Keratinocyte (primary cell): ENCODE measurements around the gene LOC128125822. TPM values are rescaled to one million over a fixed set of nuclear protein-coding genes. Genes with fewer than 3 reads are reported as not detected.

Experiments
- DNase-seq: peaks from one replicate; pipeline ENCODE4 v3.0.0-alpha.2; 2011; ENCODE audit warnings: low read depth, missing footprints, low spot score
- FAIRE-seq: peaks from 2 replicates; lab custom pipeline; 2011; peaks lifted over from hg19 to GRCh38; lab: Jason Lieb, UNC
- H2AFZ ChIP-seq: 2 replicates; pipeline ENCODE4 v1.6.0; 2012; ENCODE audit warnings: low read length, control low read depth, inconsistent platforms; ENCODE audit not compliant: control insufficient read depth
- H3K27ac ChIP-seq: 2 replicates; pipeline ENCODE4 v1.5.1; 2011; ENCODE audit warnings: low read length; ENCODE audit not compliant: control insufficient read depth, insufficient read depth
- H3K27me3 ChIP-seq: 3 replicates; pipeline ENCODE4 v1.6.0; 2011; ENCODE audit warnings: low read length; ENCODE audit not compliant: control insufficient read depth, insufficient read depth; ENCODE audit errors: extremely low read depth
- H3K36me3 ChIP-seq, 2 experiments: 2 replicates in 1 of 2; 3 replicates in 1 of 2; pipeline ENCODE4 v1.5.1; 2011; ENCODE audit warnings: low read length in 2 of 2, mild to moderate bottlenecking in 1 of 2; ENCODE audit not compliant: control insufficient read depth in 2 of 2, insufficient read depth in 2 of 2; ENCODE audit errors: extremely low read depth in 1 of 2
- H3K4me1 ChIP-seq: 3 replicates; pipeline ENCODE4 v1.5.1; 2011; ENCODE audit warnings: low read length; ENCODE audit not compliant: control insufficient read depth, insufficient read depth; ENCODE audit errors: extremely low read depth
- H3K4me2 ChIP-seq: 3 replicates; pipeline ENCODE4 v1.6.0; 2011; ENCODE audit warnings: low read depth, low read length; ENCODE audit not compliant: control insufficient read depth, insufficient read depth; ENCODE audit errors: extremely low read depth
- H3K4me3 ChIP-seq, 3 experiments: fragments of 200-600 bp in 1 of 3; sonication (generic) in 1 of 3; 2 replicates in 2 of 3; 3 replicates in 1 of 3; pipeline ENCODE4 v1.5.1; 2011 to 2016; ENCODE audit warnings: low read length in 3 of 3, mild to moderate bottlenecking in 3 of 3, control low read depth in 2 of 3, inconsistent platforms in 1 of 3, low read depth in 1 of 3, mixed read lengths in 1 of 3, mixed run types in 1 of 3, moderate library complexity in 1 of 3; ENCODE audit not compliant: control insufficient read depth in 2 of 3, insufficient read depth in 2 of 3; ENCODE audit errors: extremely low read depth in 1 of 3
- H3K79me2 ChIP-seq: 2 replicates; pipeline ENCODE4 v1.6.0; 2012; ENCODE audit warnings: low read length; ENCODE audit not compliant: control insufficient read depth, insufficient read depth
- H3K9ac ChIP-seq: 3 replicates; pipeline ENCODE4 v1.6.0; 2011; ENCODE audit warnings: low read length; ENCODE audit not compliant: control insufficient read depth, insufficient read depth; ENCODE audit errors: extremely low read depth
- H3K9me1 ChIP-seq: 3 replicates; pipeline ENCODE4 v1.6.0; 2011; ENCODE audit warnings: low read length; ENCODE audit not compliant: control insufficient read depth, insufficient read depth; ENCODE audit errors: extremely low read depth
- H3K9me3 ChIP-seq: 2 replicates; pipeline ENCODE4 v1.5.1; 2012; ENCODE audit warnings: low read depth, low read length; ENCODE audit not compliant: control insufficient read depth
- H4K20me1 ChIP-seq: 3 replicates; pipeline ENCODE4 v1.6.0; 2011; ENCODE audit warnings: low read length; ENCODE audit not compliant: control insufficient read depth, insufficient read depth; ENCODE audit errors: extremely low read depth
- CTCF ChIP-seq, 3 experiments: IDR thresholded peaks in 1 of 3; conservative IDR thresholded peaks in 1 of 3; optimal IDR thresholded peaks in 1 of 3; 2 replicates in 2 of 3; 3 replicates in 1 of 3; pipeline versions ENCODE3 to v1.5.1; 2011; ENCODE audit warnings: low read length in 3 of 3, mild to moderate bottlenecking in 3 of 3, moderate library complexity in 2 of 3, control low read depth in 1 of 3, inconsistent platforms in 1 of 3; ENCODE audit not compliant: insufficient read depth in 2 of 3; ENCODE audit errors: extremely low read depth in 1 of 3
- EZH2 ChIP-seq: IDR thresholded peaks from one replicate; pipeline ENCODE4 v1.6.1; 2012; ENCODE audit warnings: inconsistent platforms, mild to moderate bottlenecking, low read length, moderate library complexity
- dilution Hi-C: fragments of 300-500 bp; cut with MboI; formaldehyde crosslinking; loops from one replicate; pipeline ENCODE4 v1.7.0; 2020; ENCODE audit warnings: low sequenced_read_pairs; ENCODE audit not compliant: extremely low pct_ligation_motif_present
- polyA plus RNA-seq, 5 experiments: library from polyadenylated mRNA; depleted of rRNA in 3 of 5; stranded (reverse) in 3 of 5; stranded (forward) in 1 of 5; unstranded in 1 of 5; fragments of >200 nt; gene quantifications; 1 replicate in 1 of 5; 2 replicates in 3 of 5; 3 replicates in 1 of 5; pipeline versions ENCODE4 v1.2.1 to v1.2.3, GENCODE V29; 2011 to 2012; ENCODE audit warnings: missing spikeins in 2 of 5, low read depth in 1 of 5, low replicate concordance in 1 of 5
- small RNA-seq, 3 experiments: library from RNA; depleted of rRNA; stranded (forward); fragments of <200 nt; gene quantifications; one replicate each; pipeline ENCODE3, GENCODE V24; 2012; ENCODE audit warnings: low read depth in 3 of 3, low replicate concordance in 1 of 3; ENCODE audit not compliant: insufficient read length in 3 of 3

The LOC128125822 gene

GRCh38 chr6:63615590-63615989 lies 43.3 kb downstream of the LOC128125822 start:
- Histone ChIP-seq H2AFZ (no peak overlapping the region), H3K4me1 (no peaks in the 10 kb centered on the region), H3K79me2 (no peaks in the 10 kb centered on the region), H3K4me2 (no peak overlapping the region), H3K9me1 (no peaks in the 10 kb centered on the region), H3K4me3 (no peak overlapping the region), H3K36me3 (no peaks in the 10 kb centered on the region), H3K27me3 (no peaks in the 10 kb centered on the region), H4K20me1 (no peaks in the 10 kb centered on the region), H3K9ac (no peak overlapping the region), H3K27ac (no peak overlapping the region), H3K9me3 (no peaks in the 10 kb centered on the region)
- dilution Hi-C loops: no loop called here
- FAIRE-seq (no peak), DNase-seq (no peak)
- no peak for TF ChIP-seq EZH2
- TF ChIP-seq CTCF (optimal IDR thresholded peaks at IDR 0.05 in 1 of 3, IDR thresholded peaks at IDR 0.05 in 1 of 3, conservative IDR thresholded peaks at IDR 0.05 in 1 of 3; ENCODE audit: extremely low read depth in 1 of 3, insufficient read depth in 2 of 3, low read length in 3 of 3): no peak

Small RNA genes lying within 50 kb of the gene (small RNA-seq; reads per million reads assigned to genes)
- gene AL513043.1: 0 reads per million in 3 experiments

Other genes starting within 250 kb of the LOC128125822 start
- 31.8 to 79.1 TPM (median 65.7 TPM) in 3 replicates for gene PTP4A1, start within 50 bp of the LOC128125822 start, polyA plus RNA-seq
- gene PHF3, start 63.3 kb downstream of the LOC128125822 start, polyA plus RNA-seq: 7.9 to 13.7 TPM (median 10.2 TPM) in 3 replicates